Right lobe of liver (tissue), 4 donors: Measurements from ENCODE around the gene GOLGA6L24.
"Not testable (repeated sequence)": the region's sequence is repeated elsewhere in the genome, so short reads cannot be mapped to it uniquely, and the experiment has no call there.

Experiments used
- CTCF ChIP-seq, 4 donors: fragments of 200-600 bp in 3 of 4; fragments of 450-650 bp in 1 of 4; IDR thresholded peaks; one replicate each; pipeline versions ENCODE4 v1.5.1 to v1.8.0; 2016 to 2022; ENCODE audit warnings: antibody characterized with exemption in 4 of 4, mild to moderate bottlenecking in 2 of 4
- POLR2A ChIP-seq: fragments of 450-650 bp; IDR thresholded peaks from one replicate; pipeline ENCODE4 v1.6.1; 2017; ENCODE audit warnings: antibody characterized with exemption, mild to moderate bottlenecking
- donor health status: DM: no; HTN: no; CAD: no.
- donor health status: DM: no; HTN: no; CAD: no.
- donor health status: DM: no; HTN: yes; CAD: no.

DNA sequence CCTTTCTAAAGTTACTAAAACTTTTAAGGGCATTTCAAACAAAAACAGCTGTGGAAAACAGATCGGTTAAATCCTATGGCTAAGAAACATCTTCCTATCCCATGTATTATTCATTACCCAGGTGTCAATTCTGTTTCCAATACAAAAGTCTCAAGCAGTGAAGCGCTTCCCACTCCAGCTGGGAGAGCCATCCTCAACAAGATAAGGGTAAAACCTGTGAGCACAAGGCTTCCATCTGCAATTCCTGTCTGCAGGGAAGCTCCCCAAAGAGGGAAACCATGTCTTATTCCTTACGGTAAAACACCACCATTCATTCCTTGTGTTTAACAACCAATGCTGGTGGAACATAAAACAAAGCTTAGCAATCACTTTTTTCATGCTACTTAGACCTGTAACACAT is 39.1 kb downstream of the GOLGA6L24 start:
- TF ChIP-seq CTCF (IDR thresholded peaks at IDR 0.05); POLR2A: not testable (repeated sequence)
